ENCODE measurements around the gene HIPK2. TPM values are rescaled to one million over a fixed set of nuclear protein-coding genes. Genes with fewer than 3 reads are reported as not detected.

HIPK2 gene
- total RNA-seq, 1 donor from 2014 or later = 5.8 TPM

- DNase-seq (ENCODE audit: low read depth) = peak; percentile 74
- no peak for FAIRE-seq
Observed at GRCh38 chr7:139808846-139809442, 31.1 kb upstream of the HIPK2 start.

GRCh38 chr7:139808427-139808826 lies 30.6 kb upstream of the HIPK2 start:
- Histone ChIP-seq H3K27me3 (ENCODE audit: control insufficient read depth, insufficient read depth, low read length) (no peaks in the 10 kb centered on the region), H3K4me3 (ENCODE audit: low read depth, low read length) (no peak overlapping the region), H3K36me3 (ENCODE audit: control insufficient read depth, insufficient read depth, low read length) (no peaks in the 10 kb centered on the region)
- FAIRE-seq (no peak), DNase-seq (ENCODE audit: low read depth) (peak; percentile 66)
- TF ChIP-seq CTCF (IDR thresholded peaks at IDR 0.05; ENCODE audit: insufficient read depth, low read length, severe bottlenecking) = no peak

More at GRCh38 chr7:139808846-139809442, 31.1 kb upstream of the HIPK2 start:
- no peak overlapping the region for H3K4me3 ChIP-seq (ENCODE audit: low read depth, low read length)
- H3K36me3 ChIP-seq (ENCODE audit: control insufficient read depth, insufficient read depth, low read length) = no peaks in the 10 kb centered on the region
- H3K27me3 ChIP-seq (ENCODE audit: control insufficient read depth, insufficient read depth, low read length) = no peaks in the 10 kb centered on the region
- TF ChIP-seq CTCF (IDR thresholded peaks at IDR 0.05; ENCODE audit: insufficient read depth, low read length, severe bottlenecking) = no peak

GRCh38 chr7:139807009-139807408 lies 29.2 kb upstream of the HIPK2 start:
- Histone ChIP-seq H3K4me3 (ENCODE audit: low read depth, low read length) (no peak overlapping the region), H3K36me3 (ENCODE audit: control insufficient read depth, insufficient read depth, low read length) (no peaks in the 10 kb centered on the region), H3K27me3 (ENCODE audit: control insufficient read depth, insufficient read depth, low read length) (no peaks in the 10 kb centered on the region)
- TF ChIP-seq CTCF (IDR thresholded peaks at IDR 0.05; ENCODE audit: insufficient read depth, low read length, severe bottlenecking) = no peak
- FAIRE-seq (no peak), DNase-seq (ENCODE audit: low read depth) (no peak)

- Histone ChIP-seq H3K27me3 (ENCODE audit: control insufficient read depth, insufficient read depth, low read length) (no peaks in the 10 kb centered on the region), H3K36me3 (ENCODE audit: control insufficient read depth, insufficient read depth, low read length) (no peaks in the 10 kb centered on the region), H3K4me3 (ENCODE audit: low read depth, low read length) (no peak overlapping the region)
- DNase-seq (ENCODE audit: low read depth) (no peak), FAIRE-seq (no peak)
- TF ChIP-seq CTCF (IDR thresholded peaks at IDR 0.05; ENCODE audit: insufficient read depth, low read length, severe bottlenecking) = no peak
Observed at GRCh38 chr7:139804571-139804970, 26.8 kb upstream of the HIPK2 start.

GRCh38 chr7:139799586-139799985 lies 21.8 kb upstream of the HIPK2 start:
- peaks cover 3% of the 10 kb centered on the region for H3K36me3 ChIP-seq (ENCODE audit: control insufficient read depth, insufficient read depth, low read length)
- H3K27me3 ChIP-seq (ENCODE audit: control insufficient read depth, insufficient read depth, low read length) = no peaks in the 10 kb centered on the region
- FAIRE-seq (no peak), DNase-seq (ENCODE audit: low read depth) (no peak)
- no peak for TF ChIP-seq CTCF (IDR thresholded peaks at IDR 0.05; ENCODE audit: insufficient read depth, low read length, severe bottlenecking)
- H3K4me3 ChIP-seq (ENCODE audit: low read depth, low read length) = no peak overlapping the region

GRCh38 chr7:139798892-139799291 lies 21.1 kb upstream of the HIPK2 start:
- Histone ChIP-seq H3K36me3 (ENCODE audit: control insufficient read depth, insufficient read depth, low read length) (peaks cover 3% of the 10 kb centered on the region), H3K27me3 (ENCODE audit: control insufficient read depth, insufficient read depth, low read length) (no peaks in the 10 kb centered on the region), H3K4me3 (ENCODE audit: low read depth, low read length) (no peak overlapping the region)
- FAIRE-seq (no peak), DNase-seq (ENCODE audit: low read depth) (no peak)
- TF ChIP-seq CTCF (IDR thresholded peaks at IDR 0.05; ENCODE audit: insufficient read depth, low read length, severe bottlenecking) = no peak

Measured in bronchial epithelial cell (primary cell).